VCaP (cell line): ENCODE data around the gene ITIH5.
"Not testable (repeated sequence)": the region's sequence is repeated elsewhere in the genome, so short reads cannot be mapped to it uniquely, and the experiment has no call there.

Experiments used
- H3K27ac ChIP-seq: fragments of 450-650 bp; 2 replicates; pipeline ENCODE4 v1.5.1; 2017
- CTCF ChIP-seq: fragments of 450-650 bp; conservative IDR thresholded peaks from 2 replicates; pipeline ENCODE4 v1.5.1; 2017; ENCODE audit warnings: mild to moderate bottlenecking, moderate library complexity

Gene ITIH5

DNA sequence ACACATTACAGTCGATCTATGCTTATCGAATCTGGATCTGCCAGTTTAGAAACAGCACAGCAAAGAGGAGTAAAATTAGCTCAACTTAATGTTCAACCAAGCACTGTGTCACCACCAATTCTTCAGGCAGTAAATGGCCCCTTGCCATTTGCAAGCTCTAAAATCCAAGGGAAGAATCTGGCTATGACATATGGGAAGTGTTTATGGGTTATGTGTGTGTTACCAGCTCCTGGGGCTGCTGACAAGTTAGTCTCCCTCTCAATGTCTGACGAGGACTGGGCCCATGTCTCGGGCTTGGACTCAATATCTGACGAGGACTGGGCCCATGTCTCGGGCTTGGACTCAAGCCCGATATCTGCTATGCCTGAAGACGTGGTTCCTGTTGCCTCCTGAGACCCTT is 30.7 kb upstream of the ITIH5 start:
- no peak overlapping the region for H3K27ac ChIP-seq
- TF ChIP-seq CTCF: no peak

DNA sequence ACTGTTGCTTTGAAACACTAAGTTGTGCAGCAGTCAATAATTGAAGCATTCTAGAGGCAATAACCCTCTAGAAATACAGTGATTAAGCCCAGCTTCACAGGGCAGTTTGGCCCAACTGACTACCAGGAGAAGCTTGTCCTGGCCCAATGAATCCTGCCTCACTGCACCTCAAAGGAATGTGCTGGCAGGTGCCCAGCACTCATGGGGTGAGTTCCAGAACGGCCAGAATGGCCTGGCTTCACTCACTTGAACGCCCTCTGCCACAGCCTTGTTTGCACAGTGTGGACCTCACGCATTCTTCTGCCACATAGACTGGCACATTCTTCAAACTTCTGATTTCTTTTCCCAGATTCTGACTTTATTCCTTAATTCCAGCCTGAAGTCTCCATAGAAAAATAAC is 29.8 kb upstream of the ITIH5 start:
- H3K27ac ChIP-seq: no peak overlapping the region
- TF ChIP-seq CTCF: no peak

DNA sequence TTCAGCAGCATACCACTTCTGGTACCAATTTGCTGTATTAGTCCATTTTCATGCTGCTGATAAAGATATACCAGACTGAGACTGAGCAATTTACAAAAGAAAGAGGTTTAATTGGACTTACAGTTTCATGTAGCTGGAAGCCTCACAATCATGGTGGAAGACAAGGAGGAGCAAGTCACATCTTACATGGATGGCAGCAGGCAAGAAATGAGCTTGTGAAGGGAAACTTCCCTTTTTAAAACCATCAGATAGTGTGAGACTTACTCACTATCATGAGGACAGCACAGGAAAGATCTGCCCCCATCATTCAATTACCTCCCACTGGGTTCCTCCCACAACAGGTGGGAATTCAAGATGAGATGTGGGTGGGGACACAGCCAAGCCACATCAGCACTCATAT is 26.4 kb upstream of the ITIH5 start:
- H3K27ac ChIP-seq: not testable (repeated sequence)

- H3K27ac ChIP-seq: not testable (repeated sequence)
Observed at GRCh38 chr10:7692368-7692767, 25.6 kb upstream of the ITIH5 start.

GRCh38 chr10:7690885-7691597 is 24.3 kb upstream of the ITIH5 start:
- not testable (repeated sequence) for H3K27ac ChIP-seq

DNA sequence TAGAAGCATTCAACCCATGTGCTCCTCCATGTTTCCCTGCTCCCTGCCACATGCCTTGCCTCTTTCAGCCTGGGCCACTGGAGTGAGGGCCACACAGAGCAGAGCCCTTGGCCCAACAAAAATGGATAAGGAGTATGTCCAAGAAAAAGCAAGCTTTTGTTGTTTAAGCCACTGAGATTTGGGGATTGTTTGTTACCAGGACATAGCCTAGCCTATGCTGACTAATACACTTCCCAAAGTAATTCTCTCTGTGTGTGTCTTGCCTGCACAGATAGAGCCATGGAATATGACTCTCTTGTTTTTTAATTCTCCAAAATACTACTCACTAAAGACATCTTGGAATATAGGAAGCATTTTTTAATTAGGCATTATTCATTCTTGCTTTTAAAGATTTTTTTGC is 22.8 kb upstream of the ITIH5 start:
- TF ChIP-seq CTCF: no peak
- no peak overlapping the region for H3K27ac ChIP-seq

DNA sequence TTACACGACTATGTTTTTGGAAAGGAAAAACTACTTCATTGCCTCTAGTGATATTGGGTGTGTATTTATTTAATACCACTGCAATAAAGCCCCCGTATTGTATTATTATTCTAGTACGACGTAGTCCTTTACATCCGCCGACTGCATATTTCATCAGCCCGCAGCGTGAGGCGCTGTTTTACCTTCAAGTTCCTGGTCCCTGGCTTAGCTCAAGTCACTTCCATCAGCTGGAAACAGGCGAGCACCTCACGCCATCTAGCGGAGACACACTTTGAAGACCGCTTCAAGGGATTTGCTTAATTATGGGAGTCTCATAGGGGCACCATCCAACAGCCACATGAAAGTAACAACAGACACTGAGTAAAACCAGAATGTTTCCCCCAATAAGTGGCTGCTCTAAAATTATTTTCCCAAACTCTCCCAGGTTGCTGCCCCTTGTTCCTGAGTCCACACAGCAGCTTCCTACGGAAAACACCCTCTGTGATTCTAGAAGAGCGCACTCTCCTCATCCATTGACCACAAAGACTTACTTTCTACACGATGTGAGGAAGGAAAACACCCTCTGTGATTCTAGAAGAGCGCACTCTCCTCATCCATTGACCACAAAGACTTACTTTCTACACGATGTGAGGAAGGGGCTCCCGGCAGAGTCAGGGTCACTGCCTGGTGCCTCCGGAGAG is 20.6 kb upstream of the ITIH5 start:
- H3K27ac ChIP-seq: no peak overlapping the region
- peak; percentile 97 for TF ChIP-seq CTCF

DNA sequence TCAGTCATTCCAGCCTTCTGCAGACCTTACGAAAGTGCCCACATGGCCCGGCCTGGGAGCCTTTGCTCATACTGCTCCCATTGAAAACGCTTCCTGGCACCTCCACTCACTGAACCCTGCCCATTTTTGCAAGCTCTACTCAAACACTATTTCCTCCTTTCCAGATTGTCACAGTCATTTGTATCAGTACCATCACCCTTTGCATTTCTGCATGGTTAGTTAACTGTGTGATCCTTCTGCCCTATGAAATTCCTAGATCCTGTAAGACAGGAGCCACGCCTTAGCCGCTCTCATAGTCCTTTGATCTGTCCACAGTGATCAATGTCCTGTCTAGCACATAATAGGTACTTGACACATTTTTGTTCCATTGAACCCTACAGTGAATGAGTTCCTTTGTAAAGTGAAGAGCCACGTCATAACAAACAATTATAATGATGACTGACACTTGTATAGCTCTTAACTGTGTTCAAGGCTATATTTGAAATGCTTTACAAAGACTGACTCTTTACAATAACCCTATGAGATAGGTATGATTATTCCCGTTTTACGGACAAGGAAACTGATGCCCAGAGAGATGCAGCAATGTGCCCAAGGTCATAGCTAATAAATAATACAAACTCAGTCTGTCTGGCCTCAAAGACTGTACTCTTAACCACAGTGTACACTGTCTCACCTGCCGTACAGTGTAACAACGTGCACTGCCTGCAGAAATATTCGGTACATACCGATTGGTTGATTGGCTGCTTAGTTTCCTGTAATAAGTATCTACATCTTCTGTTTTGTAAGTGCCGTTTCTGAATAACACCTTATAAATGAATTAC is 19.8 kb upstream of the ITIH5 start:
- no peak for TF ChIP-seq CTCF
- no peak overlapping the region for H3K27ac ChIP-seq

- H3K27ac ChIP-seq: not testable (repeated sequence)
Observed at GRCh38 chr10:7680078-7680477, 13.3 kb upstream of the ITIH5 start.
